CD8-positive, alpha-beta memory T cell (primary cell): ENCODE data around the gene ZMYND10. TPM values are rescaled to one million over a fixed set of nuclear protein-coding genes. Genes with fewer than 3 reads are reported as not detected.
A peak's percentile ranks its signal among the peaks of the same experiment; 100 is the strongest.

Source experiments
- CTCF ChIA-PET: fragments of 350-600 bp; sonication (Branson Sonifier 250); formaldehyde crosslinking; loops from one replicate; lab custom pipeline; 2021; ENCODE audit warnings: antibody characterized with exemption; lab: Charles Lee
- POLR2A ChIA-PET: fragments of 350-600 bp; sonication (Branson Sonifier 250); formaldehyde crosslinking; loops from one replicate; lab custom pipeline; 2021; ENCODE audit warnings: antibody characterized with exemption; lab: Charles Lee
- DNase-seq, 5 donors: peaks; one replicate each; pipeline versions ENCODE4 v3.0.0 to v3.0.0-alpha.2; 2020 to 2022; ENCODE audit warnings: mixed read lengths in 1 of 5
- H3K27ac ChIP-seq: one replicate; pipeline ENCODE4 v1.7.0; 2013; ENCODE audit warnings: low read depth, mild to moderate bottlenecking, low read length, moderate library complexity
- H3K27me3 ChIP-seq: 2 replicates; pipeline ENCODE4 v1.7.0; 2013; ENCODE audit warnings: low read length, mild to moderate bottlenecking; ENCODE audit not compliant: insufficient read depth, poor library complexity, severe bottlenecking
- H3K36me3 ChIP-seq: 2 replicates; pipeline ENCODE4 v1.7.0; 2013; ENCODE audit warnings: mild to moderate bottlenecking, low read length, moderate library complexity; ENCODE audit not compliant: insufficient read depth
- H3K4me1 ChIP-seq: 2 replicates; pipeline ENCODE4 v1.7.0; 2013; ENCODE audit warnings: mild to moderate bottlenecking, low read length, moderate library complexity; ENCODE audit not compliant: insufficient read depth
- H3K4me3 ChIP-seq: 2 replicates; pipeline ENCODE4 v1.7.0; 2013; ENCODE audit warnings: mild to moderate bottlenecking, low read length
- H3K9me3 ChIP-seq: 2 replicates; pipeline ENCODE4 v1.7.0; 2013; ENCODE audit warnings: mild to moderate bottlenecking, low read length
- H3K27ac Mint-ChIP-seq, 8 donors: one replicate each; pipeline ENCODE4 v1.8.0; 2020 to 2021; ENCODE audit warnings: mixed read lengths in 8 of 8, mild to moderate bottlenecking in 6 of 8, inconsistent platforms in 3 of 8, moderate library complexity in 3 of 8
- H3K27me3 Mint-ChIP-seq, 2 donors: one replicate each; pipeline ENCODE4 v1.8.0; 2020 to 2021; ENCODE audit warnings: mixed read lengths in 2 of 2, mild to moderate bottlenecking in 1 of 2, moderate library complexity in 1 of 2
- H3K36me3 Mint-ChIP-seq, 3 donors: one replicate each; pipeline ENCODE4 v1.8.0; 2020 to 2021; ENCODE audit warnings: mixed read lengths in 3 of 3, inconsistent platforms in 1 of 3, mild to moderate bottlenecking in 1 of 3
- H3K4me1 Mint-ChIP-seq, 3 donors: one replicate each; pipeline ENCODE4 v1.8.0; 2020 to 2021; ENCODE audit warnings: mixed read lengths in 3 of 3, inconsistent platforms in 1 of 3, mild to moderate bottlenecking in 1 of 3
- H3K4me3 Mint-ChIP-seq, 7 donors: one replicate each; pipeline ENCODE4 v1.8.0; 2020 to 2021; ENCODE audit warnings: mixed read lengths in 7 of 7, mild to moderate bottlenecking in 6 of 7, moderate library complexity in 4 of 7, inconsistent platforms in 2 of 7
- H3K9me3 Mint-ChIP-seq, 5 donors: one replicate each; pipeline ENCODE4 v1.8.0; 2020 to 2022; ENCODE audit warnings: mixed read lengths in 5 of 5, mild to moderate bottlenecking in 3 of 5, moderate library complexity in 2 of 5, inconsistent platforms in 1 of 5
- polyA plus RNA-seq: library from polyadenylated mRNA; unstranded; fragments of 300-500 nt; fragmentation: Illumina TruSeq; gene quantifications from one replicate; pipeline ENCODE4 v1.2.3, GENCODE V29; 2021
- total RNA-seq, 2 experiments: library from RNA; stranded (reverse); gene quantifications; one replicate each; pipeline ENCODE4 v1.2.3, GENCODE V29; 2021

The ZMYND10 gene
- total and polyA plus RNA-seq, 3 experiments from 2014 or later = 0.97 to 1.3 (median 1.1) TPM

GRCh38 chr3:50319181-50319893 is 26.2 kb downstream of the ZMYND10 start:
- no peaks in the 10 kb centered on the region for H3K9me3 Mint-ChIP-seq
- DNase-seq = no peak
- Histone ChIP-seq H3K4me1 (peaks cover 35% of the 10 kb centered on the region), H3K27ac (no peak overlapping the region), H3K27me3 (no peaks in the 10 kb centered on the region), H3K4me3 (no peak overlapping the region), H3K36me3 (no peaks in the 10 kb centered on the region), H3K9me3 (no peaks in the 10 kb centered on the region)
- H3K4me3 Mint-ChIP-seq = peak overlapping the region; percentile 54 to 94 (median 92)
- H3K4me1 Mint-ChIP-seq = peaks cover 38 to 64% (median 50%) of the 10 kb centered on the region in 3 donors
- H3K27me3 Mint-ChIP-seq = peaks cover 0 to 3% of the 10 kb centered on the region in 2 donors
- POLR2A ChIA-PET = interaction anchor here (1.3 to 5.2 kb wide), 2 partner anchors 20 to 27 kb away, joined by 4 to 31 read pairs; partner anchors contain the start of genes HYAL3, IFRD2 and NAA80
- H3K27ac Mint-ChIP-seq = peak overlapping the region in 5 of 8 donors; percentile 29 to 75 (median 56)
- CTCF ChIA-PET = interaction anchor here (1.1 to 3.1 kb wide), 3 partner anchors 9 to 21 kb away, joined by 3 to 16 read pairs (median 8); partner anchors contain the start of genes HYAL3, NAA80, RASSF1 and TUSC2
- H3K36me3 Mint-ChIP-seq = peaks cover 0 to 3% (median 2%) of the 10 kb centered on the region in 3 donors

GRCh38 chr3:50318615-50319014 is 26.9 kb downstream of the ZMYND10 start:
- peaks cover 41 to 67% (median 57%) of the 10 kb centered on the region in 3 donors for H3K4me1 Mint-ChIP-seq
- POLR2A ChIA-PET = interaction anchor here (1.3 to 5.2 kb wide), 2 partner anchors 20 to 26 kb away, joined by 4 to 31 read pairs; partner anchors contain the start of genes HYAL3, IFRD2 and NAA80
- H3K9me3 ChIP-seq = no peaks in the 10 kb centered on the region
- H3K4me3 ChIP-seq = no peak overlapping the region
- H3K27me3 ChIP-seq = no peaks in the 10 kb centered on the region
- peaks cover 35% of the 10 kb centered on the region for H3K4me1 ChIP-seq
- DNase-seq = no peak
- CTCF ChIA-PET = interaction anchor here (2.0 to 3.1 kb wide), 4 partner anchors 10 to 20 kb away, joined by 4 to 16 read pairs (median 8); partner anchors contain the start of genes HYAL3, NAA80 and TUSC2
- H3K27ac Mint-ChIP-seq = peak overlapping the region in 3 of 8 donors; percentile 43 to 75 (median 57)
- H3K36me3 Mint-ChIP-seq = peaks cover 0 to 3% (median 2%) of the 10 kb centered on the region in 3 donors
- H3K4me3 Mint-ChIP-seq = peak overlapping the region in 6 of 7 donors; percentile 14 to 38 (median 31)
- H3K27ac ChIP-seq = no peak overlapping the region
- no peaks in the 10 kb centered on the region for H3K36me3 ChIP-seq
- H3K27me3 Mint-ChIP-seq = peaks cover 0 to 2% of the 10 kb centered on the region in 2 donors
- no peaks in the 10 kb centered on the region for H3K9me3 Mint-ChIP-seq

GRCh38 chr3:50318163-50318562 is 27.4 kb downstream of the ZMYND10 start:
- H3K4me1 Mint-ChIP-seq = peaks cover 41 to 66% (median 58%) of the 10 kb centered on the region in 3 donors
- H3K36me3 ChIP-seq = no peaks in the 10 kb centered on the region
- CTCF ChIA-PET = interaction anchor here (1.0 to 3.1 kb wide), 6 partner anchors 12 to 72 kb away, joined by 3 to 16 read pairs (median 5); partner anchors contain the start of genes HYAL3 and NAA80
- no peak overlapping the region for H3K4me3 ChIP-seq
- DNase-seq = no peak
- peak overlapping the region in 2 of 8 donors; percentile 24 to 43 for H3K27ac Mint-ChIP-seq
- peaks cover 0 to 2% of the 10 kb centered on the region in 2 donors for H3K27me3 Mint-ChIP-seq
- H3K9me3 ChIP-seq = no peaks in the 10 kb centered on the region
- H3K27ac ChIP-seq = no peak overlapping the region
- POLR2A ChIA-PET = interaction anchor here (0.6 to 5.2 kb wide), 3 partner anchors 9 to 26 kb away, joined by 4 to 31 read pairs (median 4); partner anchors contain the start of genes HYAL3, IFRD2 and NAA80
- H3K36me3 Mint-ChIP-seq = peaks cover 0 to 3% (median 2%) of the 10 kb centered on the region in 3 donors
- H3K9me3 Mint-ChIP-seq = no peaks in the 10 kb centered on the region
- H3K4me1 ChIP-seq = peaks cover 35% of the 10 kb centered on the region
- H3K4me3 Mint-ChIP-seq = peak overlapping the region in 2 of 7 donors; percentile 25 to 37
- no peaks in the 10 kb centered on the region for H3K27me3 ChIP-seq

- ChIA-PET CTCF (interaction anchor here (1.0 to 3.1 kb wide), 7 partner anchors 13 to 71 kb away, joined by 3 to 16 read pairs (median 4); partner anchors contain the start of genes HYAL3 and NAA80), POLR2A (interaction anchor here (0.6 to 5.2 kb wide), 6 partner anchors 11 to 25 kb away, joined by 3 to 31 read pairs (median 10); partner anchors contain the start of genes HYAL3, IFRD2 and NAA80)
- Mint-ChIP-seq H3K27me3 (peaks cover 0 to 2% of the 10 kb centered on the region in 2 donors), H3K4me1 (peaks cover 41 to 64% (median 58%) of the 10 kb centered on the region in 3 donors), H3K4me3 (peak overlapping the region; percentile 4 to 92 (median 84)), H3K9me3 (no peaks in the 10 kb centered on the region), H3K27ac (peak overlapping the region; percentile 67 to 98 (median 94)), H3K36me3 (peaks cover 0 to 3% (median 2%) of the 10 kb centered on the region in 3 donors)
- Histone ChIP-seq H3K27me3 (no peaks in the 10 kb centered on the region), H3K9me3 (no peaks in the 10 kb centered on the region), H3K27ac (peak overlapping the region; percentile 43), H3K4me1 (peaks cover 35% of the 10 kb centered on the region), H3K36me3 (no peaks in the 10 kb centered on the region), H3K4me3 (no peak overlapping the region)
- DNase-seq = no peak
Observed at GRCh38 chr3:50317300-50317699, 28.2 kb downstream of the ZMYND10 start.

GRCh38 chr3:50316657-50317242 is 28.8 kb downstream of the ZMYND10 start:
- Histone ChIP-seq H3K4me3 (no peak overlapping the region), H3K4me1 (peaks cover 31% of the 10 kb centered on the region), H3K27me3 (no peaks in the 10 kb centered on the region), H3K9me3 (no peaks in the 10 kb centered on the region), H3K27ac (peak overlapping the region; percentile 43), H3K36me3 (no peaks in the 10 kb centered on the region)
- peaks cover 0 to 2% of the 10 kb centered on the region in 2 donors for H3K27me3 Mint-ChIP-seq
- ChIA-PET CTCF (interaction anchor here (0.6 to 3.1 kb wide), 7 partner anchors 11 to 70 kb away, joined by 3 to 16 read pairs (median 4); partner anchors contain the start of genes HYAL3 and NAA80), POLR2A (interaction anchor here (0.6 to 5.2 kb wide), 6 partner anchors 12 to 24 kb away, joined by 3 to 31 read pairs (median 10); partner anchors contain the start of genes HYAL3, IFRD2 and NAA80)
- peak overlapping the region; percentile 4 to 92 (median 84) for H3K4me3 Mint-ChIP-seq
- no peaks in the 10 kb centered on the region for H3K9me3 Mint-ChIP-seq
- DNase-seq = peak in 4 of 5 donors; percentile 64 to 90 (median 74)
- H3K4me1 Mint-ChIP-seq = peaks cover 41 to 64% (median 58%) of the 10 kb centered on the region in 3 donors
- H3K36me3 Mint-ChIP-seq = peaks cover 0 to 3% (median 2%) of the 10 kb centered on the region in 3 donors
- peak overlapping the region; percentile 67 to 98 (median 94) for H3K27ac Mint-ChIP-seq

- no peaks in the 10 kb centered on the region for H3K9me3 Mint-ChIP-seq
- H3K4me3 Mint-ChIP-seq = no peak overlapping the region
- Histone ChIP-seq H3K4me3 (no peak overlapping the region), H3K36me3 (no peaks in the 10 kb centered on the region), H3K9me3 (no peaks in the 10 kb centered on the region), H3K4me1 (peaks cover 20% of the 10 kb centered on the region), H3K27me3 (no peaks in the 10 kb centered on the region), H3K27ac (no peak overlapping the region)
- H3K27ac Mint-ChIP-seq = peak overlapping the region in 6 of 8 donors; percentile 56 to 87 (median 82)
- ChIA-PET CTCF (interaction anchor here (1.2 to 3.0 kb wide), 3 partner anchors 10 to 16 kb away, joined by 3 to 13 read pairs (median 6); partner anchors contain the start of genes HYAL3 and NAA80), POLR2A (interaction anchor here (5.2 kb wide), 1 partner anchor 16 kb away, joined by 31 read pairs; the partner anchor contains the start of genes HYAL3 and NAA80)
- no peak for DNase-seq
- H3K36me3 Mint-ChIP-seq = peaks cover 0 to 2% (median 2%) of the 10 kb centered on the region in 3 donors
- peaks cover 32 to 54% (median 48%) of the 10 kb centered on the region in 3 donors for H3K4me1 Mint-ChIP-seq
- peaks cover 0 to 2% of the 10 kb centered on the region in 2 donors for H3K27me3 Mint-ChIP-seq
Observed at GRCh38 chr3:50314816-50315215, 30.7 kb downstream of the ZMYND10 start.

GRCh38 chr3:50314342-50314741 is 31.2 kb downstream of the ZMYND10 start:
- H3K9me3 Mint-ChIP-seq = no peaks in the 10 kb centered on the region
- ChIA-PET POLR2A (no interaction called here), CTCF (interaction anchor here (1.5 to 3.0 kb wide), 2 partner anchors 10 to 15 kb away, joined by 6 to 13 read pairs; partner anchors contain the start of genes HYAL3 and NAA80)
- peaks cover 16% of the 10 kb centered on the region for H3K4me1 ChIP-seq
- no peaks in the 10 kb centered on the region for H3K27me3 ChIP-seq
- peak overlapping the region in 1 of 7 donors; percentile 50 for H3K4me3 Mint-ChIP-seq
- peak overlapping the region in 3 of 8 donors; percentile 12 to 52 (median 23) for H3K27ac Mint-ChIP-seq
- no peaks in the 10 kb centered on the region for H3K36me3 ChIP-seq
- H3K27ac ChIP-seq = no peak overlapping the region
- H3K9me3 ChIP-seq = no peaks in the 10 kb centered on the region
- no peak for DNase-seq
- no peak overlapping the region for H3K4me3 ChIP-seq
- H3K4me1 Mint-ChIP-seq = peaks cover 28 to 49% (median 44%) of the 10 kb centered on the region in 3 donors
- H3K36me3 Mint-ChIP-seq = peaks cover 0 to 3% (median 2%) of the 10 kb centered on the region in 3 donors
- H3K27me3 Mint-ChIP-seq = peaks cover 0 to 2% of the 10 kb centered on the region in 2 donors
